HepG2 (cell line): ENCODE measurements around the gene IL4I1. TPM values are rescaled to one million over a fixed set of nuclear protein-coding genes. Genes with fewer than 3 reads are reported as not detected.

Source experiments
- ATAC-seq: fragments of 200-7000 bp; cut with Tn5 transposase; 3 replicates; pipeline ENCODE4 v1.9.1; 2020; ENCODE audit warnings: mild to moderate bottlenecking, moderate library complexity
- BruUV-seq: library from RNA; stranded (reverse); fragments of 400-500 nt; replicated peaks from 2 replicates; lab custom pipeline; 2021; lab: Mats Ljungman, UMichigan
- CTCF ChIA-PET: fragments of 300-600 bp; formaldehyde crosslinking; extraction: SDS; loops from one replicate; lab custom pipeline; 2021; ENCODE audit warnings: low total read pairs, inconsistent platforms, low intra/inter-chr PET ratio; lab: Yijun Ruan, JAX
- POLR2A ChIA-PET: fragments of 350-600 bp; sonication (Branson Sonifier 250); formaldehyde crosslinking; loops from one replicate; lab custom pipeline; 2020; ENCODE audit warnings: antibody characterized with exemption, inconsistent platforms; lab: Yijun Ruan, JAX
- DNase-seq: peaks from one replicate; pipeline ENCODE4 v3.0.0-alpha.2; 2015; ENCODE audit warnings: low spot score
- FAIRE-seq: peaks from 3 replicates; lab custom pipeline; 2011; peaks lifted over from hg19 to GRCh38; lab: Jason Lieb, UNC
- H2AFZ ChIP-seq: one replicate; pipeline ENCODE4 v1.6.1; 2011; ENCODE audit warnings: low read length, inconsistent platforms
- H3K27ac ChIP-seq: fragments of 300-600 bp; 3 replicates; pipeline ENCODE4 v1.8.0; 2011; ENCODE audit warnings: mixed run types, mild to moderate bottlenecking, mixed read lengths, low read length, inconsistent platforms; ENCODE audit not compliant: insufficient read depth; ENCODE audit errors: extremely low read length
- H3K27me3 ChIP-seq, 2 experiments: fragments of 200-600 bp in 1 of 2; 2 replicates in 1 of 2; 3 replicates in 1 of 2; pipeline versions ENCODE4 v1.6.0 to v1.8.0; 2011; ENCODE audit warnings: low read length in 2 of 2, mild to moderate bottlenecking in 2 of 2, moderate library complexity in 2 of 2, inconsistent platforms in 1 of 2; ENCODE audit not compliant: insufficient read depth in 2 of 2, control insufficient read depth in 1 of 2
- H3K36me3 ChIP-seq, 2 experiments: fragments of 200-600 bp in 1 of 2; replicated peaks in 1 of 2; 2 replicates in 1 of 2; 3 replicates in 1 of 2; pipeline versions ENCODE4 v1.5.1 to v1.8.0; 2011; ENCODE audit warnings: low read length in 2 of 2, inconsistent platforms in 1 of 2; ENCODE audit not compliant: insufficient read depth in 2 of 2, control insufficient read depth in 1 of 2
- H3K4me1 ChIP-seq: 2 replicates; pipeline ENCODE4 v1.5.1; 2012; ENCODE audit warnings: low read length, inconsistent platforms; ENCODE audit not compliant: insufficient read depth
- H3K4me2 ChIP-seq: 2 replicates; pipeline ENCODE4 v1.6.0; 2011; ENCODE audit warnings: low read depth, low read length, inconsistent platforms
- H3K4me3 ChIP-seq, 3 experiments: fragments of 200-600 bp in 1 of 3; sonication (generic), shearing (Covaris generic) in 1 of 3; replicated peaks in 1 of 3; 2 replicates each; pipeline ENCODE4 v1.5.1; 2011 to 2016; ENCODE audit warnings: low read length in 3 of 3, inconsistent platforms in 2 of 3, low read depth in 2 of 3, mild to moderate bottlenecking in 2 of 3, control low read depth in 1 of 3, mixed read lengths in 1 of 3; ENCODE audit not compliant: insufficient read depth in 1 of 3
- H3K79me2 ChIP-seq: one replicate; pipeline ENCODE4 v1.6.1; 2011; ENCODE audit warnings: low read length, inconsistent platforms; ENCODE audit not compliant: insufficient read depth
- H3K9ac ChIP-seq: 2 replicates; pipeline ENCODE4 v1.6.0; 2011; ENCODE audit warnings: mild to moderate bottlenecking, low read depth, low read length, inconsistent platforms; ENCODE audit not compliant: insufficient read depth
- H3K9me3 ChIP-seq: 2 replicates; pipeline ENCODE4 v1.5.1; 2012; ENCODE audit warnings: mild to moderate bottlenecking, low read length
- H4K20me1 ChIP-seq: 2 replicates; pipeline ENCODE4 v1.6.0; 2011; ENCODE audit warnings: inconsistent platforms, mild to moderate bottlenecking, low read length, moderate library complexity; ENCODE audit not compliant: insufficient read depth
- AGO2 ChIP-seq: fragments of 200-400 bp; formaldehyde crosslinking; optimal IDR thresholded peaks from 2 replicates; pipeline ENCODE3; 2017; ENCODE audit warnings: mild to moderate bottlenecking, low read depth, low read length, moderate library complexity
- HINFP ChIP-seq: sonication (generic); formaldehyde crosslinking; IDR thresholded peaks from 2 replicates; pipeline ENCODE4 v1.4.0; 2020; ENCODE audit warnings: low read depth, mild to moderate bottlenecking, missing genetic modification reagents
- KDM6A ChIP-seq: IDR thresholded peaks from 2 replicates; pipeline ENCODE4 v1.6.1; 2016; ENCODE audit warnings: low read depth
- LCORL ChIP-seq, 2 experiments: fragments of 450-650 bp in 1 of 2; sonication (generic) in 1 of 2; formaldehyde crosslinking in 1 of 2; IDR thresholded peaks; 2 replicates each; pipeline versions ENCODE4 v1.5.0 to v1.6.1; 2017 to 2020; ENCODE audit warnings: antibody characterized with exemption in 1 of 2, missing genetic modification reagents in 1 of 2
- NFYB ChIP-seq: sonication (generic); formaldehyde crosslinking; IDR thresholded peaks from 2 replicates; pipeline ENCODE4 v1.4.0; 2020; ENCODE audit warnings: missing genetic modification reagents
- NFYC ChIP-seq: IDR thresholded peaks from 2 replicates; pipeline ENCODE4 v1.6.1; 2016; ENCODE audit warnings: missing genetic modification reagents, missing compliant biosample characterization
- PBX2 ChIP-seq: IDR thresholded peaks from 2 replicates; pipeline ENCODE4 v1.6.1; 2016; ENCODE audit warnings: control low read depth
- RBFOX2 ChIP-seq: fragments of 200-400 bp; formaldehyde crosslinking; IDR thresholded peaks from 2 replicates; pipeline ENCODE4 v1.6.1; 2017; ENCODE audit warnings: low read depth, mild to moderate bottlenecking, low read length
- SP2 ChIP-seq: sonication (generic); formaldehyde crosslinking; IDR thresholded peaks from 2 replicates; pipeline ENCODE4 v1.5.1; 2020; ENCODE audit warnings: mild to moderate bottlenecking, missing genetic modification reagents
- ZBTB1 ChIP-seq: sonication (generic); formaldehyde crosslinking; IDR thresholded peaks from 2 replicates; pipeline ENCODE4 v1.4.0; 2020; ENCODE audit warnings: missing genetic modification reagents, borderline replicate concordance
- ZBTB21 ChIP-seq: sonication (generic); formaldehyde crosslinking; IDR thresholded peaks from 2 replicates; pipeline ENCODE4 v1.4.0; 2020; ENCODE audit warnings: missing genetic modification reagents
- ZNF883 ChIP-seq: sonication (generic); formaldehyde crosslinking; IDR thresholded peaks from 2 replicates; pipeline ENCODE4 v1.5.1; 2020; ENCODE audit warnings: mild to moderate bottlenecking, missing genetic modification reagents; ENCODE audit errors: not compliant biosample characterization
- WGBS: methylation state at CpG from one replicate; pipeline ENCODE4 v1.1.6; 2017; ENCODE audit warnings: low lambda C conversion rate; 5-methylcytosine and 5-hydroxymethylcytosine counted together
- in situ Hi-C: cut with HindIII; loops from 2 replicates; pipeline ENCODE4 v1.10.0; 2017; ENCODE audit warnings: low pct_unique_long_range_greater_than_20kb; ENCODE audit not compliant: extremely low pct_ligation_motif_present
- intact Hi-C: fragments of 100-400 bp; cut with micrococcal nuclease; formaldehyde crosslinking; loops from one replicate; pipeline ENCODE4 v1.10.0; 2022; ENCODE audit not compliant: unreplicated experiment
- polyA plus RNA-seq, 8 experiments: library from polyadenylated mRNA; depleted of rRNA in 3 of 8; stranded (reverse) in 7 of 8; unstranded in 1 of 8; fragments of >200 nt; fragmentation: Illumina TruSeq in 4 of 8; extraction: Trizol in 4 of 8; gene quantifications; 2 replicates each; pipeline versions ENCODE4 v1.2.1 to v1.2.3, GENCODE V29; 2011 to 2016; ENCODE audit warnings: low read depth in 4 of 8, missing spikeins in 1 of 8, mixed read lengths in 1 of 8; ENCODE audit not compliant: insufficient read depth in 1 of 8
- total RNA-seq, 5 experiments: library from RNA; depleted of rRNA; stranded (reverse); fragments of >200 nt; fragmentation: Illumina TruSeq; extraction: Trizol; gene quantifications; 2 replicates each; pipeline ENCODE4 v1.2.3, GENCODE V29; 2016; ENCODE audit warnings: low read depth in 1 of 5

IL4I1 gene
- total and polyA plus RNA-seq, 2 of the 13 experiments (the other 11 are each of a cell fraction or from before 2014, with no cell fraction given) = not detected

DNA sequence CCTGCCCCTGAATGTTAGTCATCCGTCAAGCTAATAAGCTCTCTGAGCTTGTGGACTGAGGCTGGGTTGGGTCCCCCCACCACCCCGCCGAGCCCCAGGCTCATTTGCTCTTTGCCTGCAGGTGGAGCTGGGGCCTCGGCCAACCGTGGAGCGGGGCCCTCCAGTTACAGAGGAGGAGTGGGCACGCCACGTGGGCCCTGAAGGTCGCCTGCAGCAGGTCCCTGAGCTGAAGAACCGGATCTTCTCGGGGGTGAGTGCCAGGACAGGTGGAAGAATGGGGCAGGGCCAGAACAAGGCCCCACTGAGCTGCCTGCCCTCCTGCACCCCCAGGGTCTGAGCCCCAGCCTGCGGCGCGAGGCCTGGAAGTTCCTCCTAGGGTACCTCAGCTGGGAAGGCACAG, 14.0 kb downstream of the IL4I1 start:
- intact Hi-C loops (no loop called here), in situ Hi-C loops (no loop called here)
- peaks cover 21% of the 10 kb centered on the region for H3K4me1 ChIP-seq
- H3K9ac ChIP-seq = no peak overlapping the region
- H3K4me2 ChIP-seq = no peak overlapping the region
- H3K27ac ChIP-seq = no peak overlapping the region
- ChIA-PET CTCF (no interaction called here), POLR2A (no interaction called here)
- H4K20me1 ChIP-seq = peaks cover 5% of the 10 kb centered on the region
- no peak overlapping the region for H2AFZ ChIP-seq
- BruUV-seq = no TSS peak
- ATAC-seq = no peak
- FAIRE-seq = no peak
- H3K79me2 ChIP-seq = peaks cover 13% of the 10 kb centered on the region
- no peak overlapping the region for H3K4me3 ChIP-seq
- peak; percentile 17 for TF ChIP-seq AGO2
- TF ChIP-seq ZBTB21 = no peak
- no peak for TF ChIP-seq KDM6A (CRISPR knock-in tag)
- peaks cover 23 to 62% of the 10 kb centered on the region in 2 experiments for H3K36me3 ChIP-seq
- H3K9me3 ChIP-seq = no peaks in the 10 kb centered on the region
- no peak for DNase-seq
- H3K27me3 ChIP-seq = no peaks in the 10 kb centered on the region; a peak in 1 of 5 replicates
- WGBS = 100% methylated on average over 5 of the region's 14 CpGs

DNA sequence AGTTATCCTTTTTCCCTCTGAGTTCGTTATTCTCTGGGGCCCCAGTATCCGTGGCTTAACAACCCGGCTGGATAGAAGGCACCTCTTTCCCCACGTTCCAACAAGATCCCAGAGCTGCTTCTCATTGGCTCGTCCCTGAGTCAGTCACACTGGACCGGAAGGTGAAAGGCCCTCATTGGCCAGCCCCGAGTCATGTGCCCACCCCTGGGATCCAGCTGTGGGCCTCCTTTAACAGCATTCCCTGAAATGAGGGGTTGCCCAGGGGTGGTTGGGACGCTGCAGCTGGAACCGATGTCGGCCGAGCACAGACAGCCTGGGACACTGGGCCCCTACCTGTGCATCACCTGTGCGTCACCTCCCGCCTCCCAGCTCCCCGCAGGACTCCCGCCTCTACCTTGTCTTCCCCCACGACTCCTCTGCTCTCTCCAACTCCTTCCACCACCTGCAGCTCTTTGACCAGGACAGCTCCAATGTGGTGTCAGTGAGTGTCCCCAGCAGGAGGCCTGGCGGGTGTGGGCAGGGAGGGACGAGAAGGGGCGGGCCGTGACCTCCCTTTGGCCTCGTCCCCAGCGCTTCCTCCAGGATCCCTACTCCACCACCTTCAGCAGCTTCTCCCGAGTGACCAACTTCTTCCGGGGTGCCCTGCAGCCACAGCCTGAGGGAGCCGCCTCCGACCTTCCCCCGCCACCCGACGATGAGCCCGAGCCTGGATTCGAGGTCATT, 14.9 kb downstream of the IL4I1 start:
- no peaks in the 10 kb centered on the region for H3K9me3 ChIP-seq
- no peak overlapping the region for H3K9ac ChIP-seq
- BruUV-seq = no TSS peak
- peaks cover 23 to 62% of the 10 kb centered on the region in 2 experiments for H3K36me3 ChIP-seq
- TF ChIP-seq RBFOX2 = peak; percentile 28; the same call in 1 of the 2 replicates
- TF ChIP-seq NFYC (CRISPR knock-in tag) = peak; percentile 67
- TF ChIP-seq LCORL (IDR thresholded peaks at IDR 0.05) = no peak
- TF ChIP-seq LCORL (CRISPR knock-in tag; IDR thresholded peaks at IDR 0.05) = no peak
- TF ChIP-seq ZNF883 (CRISPR knock-in tag) = no peak
- peak; percentile 71 for TF ChIP-seq NFYB (CRISPR knock-in tag)
- TF ChIP-seq PBX2 (CRISPR knock-in tag) = peak; percentile 48; the same call in 1 of the 2 replicates
- no peak for TF ChIP-seq ZBTB1 (CRISPR knock-in tag)
- peak; percentile 10 for TF ChIP-seq AGO2
- TF ChIP-seq HINFP = no peak
- TF ChIP-seq SP2 = peak; percentile 49; the same call in 1 of the 2 replicates
- TF ChIP-seq, all 625 proteins: peak for 6
- H3K4me1 ChIP-seq = peaks cover 21% of the 10 kb centered on the region
- FAIRE-seq (no peak), ATAC-seq (no peak), DNase-seq (no peak)
- no peak overlapping the region for H3K4me3 ChIP-seq
- H2AFZ ChIP-seq = no peak overlapping the region
- ChIA-PET CTCF (no interaction called here), POLR2A (no interaction called here)
- H3K79me2 ChIP-seq = peaks cover 13% of the 10 kb centered on the region
- no peaks in the 10 kb centered on the region; a peak in 1 of 5 replicates for H3K27me3 ChIP-seq
- 93% methylated on average over 30 of the region's 31 CpGs for whole genome bisulfite sequencing
- H4K20me1 ChIP-seq = peaks cover 5% of the 10 kb centered on the region
- intact Hi-C loops (no loop called here), in situ Hi-C loops (no loop called here)
- H3K4me2 ChIP-seq = no peak overlapping the region
- no peak overlapping the region for H3K27ac ChIP-seq
